SK-N-SH treated with all-trans-retinoic acid at 6 μM for 48 hours (cell line): Measurements from ENCODE around the gene VPS26A.
A peak's percentile ranks its signal among the peaks of the same experiment; 100 is the strongest.

Source experiments
- ATAC-seq: fragments of 200-7000 bp; cut with Tn5 transposase; 3 replicates; pipeline ENCODE4 v1.9.1; 2020; ENCODE audit warnings: mild to moderate bottlenecking, moderate library complexity
- ARNTL ChIP-seq: fragments of 450-650 bp; formaldehyde crosslinking; IDR thresholded peaks from 2 replicates; pipeline ENCODE4 v1.5.0; 2020; ENCODE audit warnings: low read depth, mild to moderate bottlenecking, moderate library complexity, borderline replicate concordance
- BACH2 ChIP-seq: fragments of 250-450 bp; sonication (Bioruptor Pico); IDR thresholded peaks from 2 replicates; pipeline ENCODE4 v1.9.0; 2021; ENCODE audit warnings: mild to moderate bottlenecking, borderline replicate concordance
- CSDC2 ChIP-seq: fragments of 250-450 bp; sonication (Bioruptor Pico); IDR thresholded peaks from 2 replicates; pipeline ENCODE4 v1.5.0; 2020; ENCODE audit warnings: mild to moderate bottlenecking, moderate library complexity
- CSRNP3 ChIP-seq: fragments of 250-450 bp; sonication (Bioruptor Pico); IDR thresholded peaks from 2 replicates; pipeline ENCODE4 v1.5.1; 2021; ENCODE audit warnings: mild to moderate bottlenecking, moderate library complexity
- ESRRG ChIP-seq: fragments of 250-450 bp; sonication (Bioruptor Pico); IDR thresholded peaks from 2 replicates; pipeline ENCODE4 v1.6.1; 2021; ENCODE audit warnings: mild to moderate bottlenecking
- ISL1 ChIP-seq: fragments of 250-450 bp; sonication (Bioruptor Pico); IDR thresholded peaks from 2 replicates; pipeline ENCODE4 v2.1.2; 2022; ENCODE audit warnings: mild to moderate bottlenecking, moderate library complexity
- PPARA ChIP-seq: fragments of 250-450 bp; sonication (Bioruptor Pico); IDR thresholded peaks from 2 replicates; pipeline ENCODE4 v1.5.0; 2020; ENCODE audit warnings: mild to moderate bottlenecking, borderline replicate concordance
- RARB ChIP-seq: fragments of 250-450 bp; sonication (Bioruptor Pico); IDR thresholded peaks from 2 replicates; pipeline ENCODE4 v1.8.0; 2021; ENCODE audit warnings: mild to moderate bottlenecking, moderate library complexity
- SNAI2 ChIP-seq: fragments of 250-450 bp; sonication (Bioruptor Pico); IDR thresholded peaks from 2 replicates; pipeline ENCODE4 v1.5.0; 2020; ENCODE audit warnings: mild to moderate bottlenecking, moderate library complexity
- TCF4 ChIP-seq: fragments of 250-450 bp; sonication (Bioruptor Pico); IDR thresholded peaks from 2 replicates; pipeline ENCODE4 v1.8.0; 2021; ENCODE audit warnings: mild to moderate bottlenecking, moderate library complexity, borderline replicate concordance
- TOX ChIP-seq: fragments of 250-450 bp; sonication (Bioruptor Pico); IDR thresholded peaks from 2 replicates; pipeline ENCODE4 v1.8.0; 2021; ENCODE audit warnings: mild to moderate bottlenecking, moderate library complexity, borderline replicate concordance
- ZC3H10 ChIP-seq: fragments of 250-450 bp; sonication (Bioruptor Pico); IDR thresholded peaks from 2 replicates; pipeline ENCODE4 v1.5.1; 2021; ENCODE audit warnings: mild to moderate bottlenecking, moderate library complexity
- ZFP3 ChIP-seq: fragments of 250-450 bp; sonication (Bioruptor Pico); IDR thresholded peaks from 2 replicates; pipeline ENCODE4 v1.5.0; 2020; ENCODE audit warnings: mild to moderate bottlenecking, moderate library complexity
- ZFP30 ChIP-seq: fragments of 450-650 bp; formaldehyde crosslinking; IDR thresholded peaks from 2 replicates; pipeline ENCODE4 v1.5.0; 2022; ENCODE audit warnings: mild to moderate bottlenecking, moderate library complexity
- ZNF565 ChIP-seq: fragments of 450-650 bp; formaldehyde crosslinking; conservative IDR thresholded peaks from 2 replicates; pipeline ENCODE4 v1.5.0; 2020; ENCODE audit warnings: low read depth, mild to moderate bottlenecking, moderate library complexity
- ZNF70 ChIP-seq: fragments of 450-650 bp; formaldehyde crosslinking; IDR thresholded peaks from 2 replicates; pipeline ENCODE4 v1.5.0; 2020; ENCODE audit warnings: mild to moderate bottlenecking, moderate library complexity
- ZNF8 ChIP-seq: fragments of 450-650 bp; formaldehyde crosslinking; IDR thresholded peaks from 2 replicates; pipeline ENCODE4 v1.5.0; 2020; ENCODE audit warnings: mild to moderate bottlenecking, moderate library complexity
- TF ChIP-seq, protein P1 (sequence below): fragments of 250-450 bp; sonication (Bioruptor Pico); IDR thresholded peaks from 2 replicates; pipeline ENCODE4 v1.5.1; 2020; ENCODE audit warnings: low read depth, mild to moderate bottlenecking, moderate library complexity
- TF ChIP-seq, protein P2 (sequence below): fragments of 250-450 bp; sonication (Bioruptor Pico); IDR thresholded peaks from 2 replicates; pipeline ENCODE4 v1.8.0; 2020; ENCODE audit warnings: mild to moderate bottlenecking, moderate library complexity, borderline replicate concordance
- TF ChIP-seq, protein P3 (sequence below): fragments of 250-450 bp; sonication (Bioruptor Pico); IDR thresholded peaks from 2 replicates; pipeline ENCODE4 v1.8.0; 2021; ENCODE audit warnings: low read depth, mild to moderate bottlenecking, moderate library complexity, borderline replicate concordance
- TF ChIP-seq, protein P4 (sequence below): fragments of 250-450 bp; sonication (Bioruptor Pico); IDR thresholded peaks from 2 replicates; pipeline ENCODE4 v1.5.0; 2020; ENCODE audit warnings: mild to moderate bottlenecking, moderate library complexity

The VPS26A gene

GRCh38 chr10:69179743-69180524 is 56.0 kb downstream of the VPS26A start, which contains the start of gene SUPV3L1:
Gene SUPV3L1 (plus strand): TSS chr10:69180234. CDS start chr10:69180292, 58 bp downstream.
- TF ChIP-seq, protein P1, sequence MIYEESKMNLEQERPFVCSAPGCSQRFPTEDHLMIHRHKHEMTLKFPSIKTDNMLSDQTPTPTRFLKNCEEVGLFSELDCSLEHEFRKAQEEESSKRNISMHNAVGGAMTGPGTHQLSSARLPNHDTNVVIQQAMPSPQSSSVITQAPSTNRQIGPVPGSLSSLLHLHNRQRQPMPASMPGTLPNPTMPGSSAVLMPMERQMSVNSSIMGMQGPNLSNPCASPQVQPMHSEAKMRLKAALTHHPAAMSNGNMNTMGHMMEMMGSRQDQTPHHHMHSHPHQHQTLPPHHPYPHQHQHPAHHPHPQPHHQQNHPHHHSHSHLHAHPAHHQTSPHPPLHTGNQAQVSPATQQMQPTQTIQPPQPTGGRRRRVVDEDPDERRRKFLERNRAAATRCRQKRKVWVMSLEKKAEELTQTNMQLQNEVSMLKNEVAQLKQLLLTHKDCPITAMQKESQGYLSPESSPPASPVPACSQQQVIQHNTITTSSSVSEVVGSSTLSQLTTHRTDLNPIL (CRISPR knock-in tag) = peak; percentile 10; the same call in 1 of the 2 replicates
- no peak for TF ChIP-seq ZC3H10 (CRISPR knock-in tag)
- TF ChIP-seq ISL1 = 0 out of 2 replicates have a peak, but pooled peaks have one; percentile 6
- 0 out of 2 replicates have a peak, but pooled peaks have one; percentile 29 for TF ChIP-seq ZNF565 (CRISPR knock-in tag)
- 0 out of 2 replicates have a peak, but pooled peaks have one; percentile 33 for TF ChIP-seq ZFP3 (CRISPR knock-in tag)
- TF ChIP-seq ZNF70 (CRISPR knock-in tag) = no peak
- TF ChIP-seq ZNF8 (CRISPR knock-in tag) = no peak; the same call in 1 of the 2 replicates
- TF ChIP-seq TOX (CRISPR knock-in tag) = no peak
- peak; percentile 92 for ATAC-seq

DNA sequence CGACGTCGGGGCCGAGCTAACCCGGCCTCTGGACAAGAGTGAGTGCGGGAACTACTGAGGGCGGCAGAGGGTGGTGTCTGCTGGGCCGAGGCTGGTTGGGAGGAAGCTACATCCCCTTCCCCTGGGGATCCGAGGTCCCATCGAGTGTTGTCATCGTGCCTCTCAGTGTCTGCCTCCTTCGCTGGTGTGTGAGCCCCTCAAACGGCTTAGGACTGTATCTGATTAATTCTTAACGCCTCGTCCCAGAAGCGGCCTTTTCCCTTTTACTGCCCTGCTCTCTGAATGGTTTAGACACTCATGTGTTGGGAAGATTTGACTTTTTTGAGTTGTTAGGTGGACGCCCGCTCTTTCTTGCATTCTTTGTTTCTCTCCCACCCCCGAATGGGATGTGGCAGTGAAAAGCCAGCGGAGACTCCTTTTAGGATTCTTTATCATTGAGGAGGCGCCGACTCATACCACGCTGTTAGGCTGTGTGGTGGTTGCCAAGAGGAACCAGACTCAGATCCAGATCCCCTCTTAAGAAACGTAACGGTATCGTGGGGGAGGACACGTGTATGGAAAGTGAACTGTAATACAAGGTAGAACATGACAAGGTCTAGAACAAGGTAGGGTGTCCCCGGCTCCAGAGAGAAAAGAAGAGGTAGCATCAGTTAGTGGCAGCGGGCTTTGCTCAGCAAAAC is 56.7 kb downstream of the VPS26A start:
- ATAC-seq = peak; percentile 4; the same call in 1 of the 3 replicates
- TF ChIP-seq CSDC2 (CRISPR knock-in tag) = no peak
- TF ChIP-seq CSRNP3 (CRISPR knock-in tag) = no peak
- TF ChIP-seq, protein P2, sequence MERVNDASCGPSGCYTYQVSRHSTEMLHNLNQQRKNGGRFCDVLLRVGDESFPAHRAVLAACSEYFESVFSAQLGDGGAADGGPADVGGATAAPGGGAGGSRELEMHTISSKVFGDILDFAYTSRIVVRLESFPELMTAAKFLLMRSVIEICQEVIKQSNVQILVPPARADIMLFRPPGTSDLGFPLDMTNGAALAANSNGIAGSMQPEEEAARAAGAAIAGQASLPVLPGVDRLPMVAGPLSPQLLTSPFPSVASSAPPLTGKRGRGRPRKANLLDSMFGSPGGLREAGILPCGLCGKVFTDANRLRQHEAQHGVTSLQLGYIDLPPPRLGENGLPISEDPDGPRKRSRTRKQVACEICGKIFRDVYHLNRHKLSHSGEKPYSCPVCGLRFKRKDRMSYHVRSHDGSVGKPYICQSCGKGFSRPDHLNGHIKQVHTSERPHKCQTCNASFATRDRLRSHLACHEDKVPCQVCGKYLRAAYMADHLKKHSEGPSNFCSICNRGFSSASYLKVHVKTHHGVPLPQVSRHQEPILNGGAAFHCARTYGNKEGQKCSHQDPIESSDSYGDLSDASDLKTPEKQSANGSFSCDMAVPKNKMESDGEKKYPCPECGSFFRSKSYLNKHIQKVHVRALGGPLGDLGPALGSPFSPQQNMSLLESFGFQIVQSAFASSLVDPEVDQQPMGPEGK (CRISPR knock-in tag) = no peak

DNA sequence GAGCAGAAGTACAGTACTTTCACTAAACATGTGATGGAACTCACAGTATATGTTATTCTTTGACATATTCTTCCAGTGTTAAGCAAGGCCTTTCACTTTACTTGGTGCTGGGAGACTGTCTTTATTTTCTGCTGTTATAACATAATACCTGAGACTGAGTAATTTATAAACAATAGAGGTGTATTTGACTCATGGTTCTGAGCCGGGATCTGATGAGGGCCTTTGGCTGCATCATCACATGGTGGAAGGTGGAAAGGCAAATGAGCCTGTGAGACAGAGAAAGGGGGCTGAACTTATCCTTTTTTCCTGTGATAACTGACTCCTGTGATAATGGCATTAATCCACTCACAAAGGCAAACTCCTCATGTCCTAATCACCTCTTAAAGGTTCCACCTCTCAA is 57.5 kb downstream of the VPS26A start:
- ATAC-seq = no peak
- TF ChIP-seq TCF4 (CRISPR knock-in tag) (no peak), RARB (no peak), ZFP3 (CRISPR knock-in tag) (no peak), BACH2 (no peak), ZFP30 (no peak), ZNF70 (CRISPR knock-in tag) (no peak), PPARA (CRISPR knock-in tag) (no peak), ESRRG (CRISPR knock-in tag) (no peak)
- TF ChIP-seq, protein P3, sequence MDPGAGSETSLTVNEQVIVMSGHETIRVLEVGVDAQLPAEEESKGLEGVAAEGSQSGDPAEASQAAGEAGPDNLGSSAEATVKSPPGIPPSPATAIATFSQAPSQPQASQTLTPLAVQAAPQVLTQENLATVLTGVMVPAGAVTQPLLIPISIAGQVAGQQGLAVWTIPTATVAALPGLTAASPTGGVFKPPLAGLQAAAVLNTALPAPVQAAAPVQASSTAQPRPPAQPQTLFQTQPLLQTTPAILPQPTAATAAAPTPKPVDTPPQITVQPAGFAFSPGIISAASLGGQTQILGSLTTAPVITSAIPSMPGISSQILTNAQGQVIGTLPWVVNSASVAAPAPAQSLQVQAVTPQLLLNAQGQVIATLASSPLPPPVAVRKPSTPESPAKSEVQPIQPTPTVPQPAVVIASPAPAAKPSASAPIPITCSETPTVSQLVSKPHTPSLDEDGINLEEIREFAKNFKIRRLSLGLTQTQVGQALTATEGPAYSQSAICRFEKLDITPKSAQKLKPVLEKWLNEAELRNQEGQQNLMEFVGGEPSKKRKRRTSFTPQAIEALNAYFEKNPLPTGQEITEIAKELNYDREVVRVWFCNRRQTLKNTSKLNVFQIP (CRISPR knock-in tag) = no peak

- ATAC-seq = no peak
- TF ChIP-seq ISL1 (no peak), ZNF70 (CRISPR knock-in tag) (no peak), TCF4 (CRISPR knock-in tag) (no peak), ESRRG (CRISPR knock-in tag) (no peak), ZNF565 (CRISPR knock-in tag) (no peak), SNAI2 (no peak), TOX (CRISPR knock-in tag) (no peak), RARB (no peak), ARNTL (no peak), BACH2 (no peak)
- TF ChIP-seq, protein P4, sequence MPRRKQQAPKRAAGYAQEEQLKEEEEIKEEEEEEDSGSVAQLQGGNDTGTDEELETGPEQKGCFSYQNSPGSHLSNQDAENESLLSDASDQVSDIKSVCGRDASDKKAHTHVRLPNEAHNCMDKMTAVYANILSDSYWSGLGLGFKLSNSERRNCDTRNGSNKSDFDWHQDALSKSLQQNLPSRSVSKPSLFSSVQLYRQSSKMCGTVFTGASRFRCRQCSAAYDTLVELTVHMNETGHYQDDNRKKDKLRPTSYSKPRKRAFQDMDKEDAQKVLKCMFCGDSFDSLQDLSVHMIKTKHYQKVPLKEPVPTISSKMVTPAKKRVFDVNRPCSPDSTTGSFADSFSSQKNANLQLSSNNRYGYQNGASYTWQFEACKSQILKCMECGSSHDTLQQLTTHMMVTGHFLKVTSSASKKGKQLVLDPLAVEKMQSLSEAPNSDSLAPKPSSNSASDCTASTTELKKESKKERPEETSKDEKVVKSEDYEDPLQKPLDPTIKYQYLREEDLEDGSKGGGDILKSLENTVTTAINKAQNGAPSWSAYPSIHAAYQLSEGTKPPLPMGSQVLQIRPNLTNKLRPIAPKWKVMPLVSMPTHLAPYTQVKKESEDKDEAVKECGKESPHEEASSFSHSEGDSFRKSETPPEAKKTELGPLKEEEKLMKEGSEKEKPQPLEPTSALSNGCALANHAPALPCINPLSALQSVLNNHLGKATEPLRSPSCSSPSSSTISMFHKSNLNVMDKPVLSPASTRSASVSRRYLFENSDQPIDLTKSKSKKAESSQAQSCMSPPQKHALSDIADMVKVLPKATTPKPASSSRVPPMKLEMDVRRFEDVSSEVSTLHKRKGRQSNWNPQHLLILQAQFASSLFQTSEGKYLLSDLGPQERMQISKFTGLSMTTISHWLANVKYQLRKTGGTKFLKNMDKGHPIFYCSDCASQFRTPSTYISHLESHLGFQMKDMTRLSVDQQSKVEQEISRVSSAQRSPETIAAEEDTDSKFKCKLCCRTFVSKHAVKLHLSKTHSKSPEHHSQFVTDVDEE (CRISPR knock-in tag) = no peak
- TF ChIP-seq, protein P2 (CRISPR knock-in tag) = no peak
Measured at GRCh38 chr10:69182005-69182404, 58.0 kb downstream of the VPS26A start.
